IPS-15b (cell line): ENCODE data around the gene MGAT4A.
"Not testable (repeated sequence)": the region's sequence is repeated elsewhere in the genome, so short reads cannot be mapped to it uniquely, and the experiment has no call there.

Source experiments
- H3K27me3 ChIP-seq: one replicate; pipeline ENCODE4 v1.6.1; 2013; ENCODE audit warnings: low read length; ENCODE audit not compliant: control insufficient read depth, insufficient read depth
- H3K36me3 ChIP-seq: one replicate; pipeline ENCODE4 v1.6.1; 2013; ENCODE audit warnings: low read length; ENCODE audit not compliant: control insufficient read depth, insufficient read depth
- H3K4me1 ChIP-seq: one replicate; pipeline ENCODE4 v1.6.1; 2013; ENCODE audit warnings: mild to moderate bottlenecking, low read length; ENCODE audit not compliant: control insufficient read depth, insufficient read depth
- H3K4me3 ChIP-seq: one replicate; pipeline ENCODE4 v1.5.1; 2013; ENCODE audit warnings: low read depth, low read length
- H3K9ac ChIP-seq: one replicate; pipeline ENCODE4 v1.6.1; 2013; ENCODE audit warnings: low read depth, mild to moderate bottlenecking, low read length
- H3K9me3 ChIP-seq: one replicate; pipeline ENCODE4 v1.6.1; 2013; ENCODE audit warnings: mild to moderate bottlenecking, low read length; ENCODE audit not compliant: control insufficient read depth, insufficient read depth

Gene MGAT4A

DNA sequence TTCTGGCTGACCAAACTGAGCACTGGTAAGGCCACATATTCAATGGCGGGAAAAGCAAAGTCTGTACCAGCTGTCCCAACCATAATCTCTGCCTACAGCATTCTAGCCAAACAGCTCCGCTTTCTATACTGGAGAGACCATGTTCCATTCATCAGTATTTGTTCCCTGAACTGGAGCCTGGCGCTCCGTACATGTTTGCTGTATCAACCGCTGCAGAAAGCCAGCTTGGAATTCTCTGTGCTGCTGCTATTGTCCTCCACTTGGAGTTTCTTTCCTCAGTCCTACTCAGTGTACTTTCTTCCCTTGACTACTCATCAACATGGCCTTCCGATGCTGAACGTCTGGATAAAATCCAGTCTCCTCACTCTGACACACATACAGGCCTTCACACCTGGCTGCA is 124.5 kb downstream of the MGAT4A start:
- H3K4me3 ChIP-seq: no peak overlapping the region
- no peaks in the 10 kb centered on the region for H3K9me3 ChIP-seq
- H3K36me3 ChIP-seq: no peaks in the 10 kb centered on the region
- H3K27me3 ChIP-seq: no peaks in the 10 kb centered on the region
- H3K4me1 ChIP-seq: no peaks in the 10 kb centered on the region
- no peak overlapping the region for H3K9ac ChIP-seq

DNA sequence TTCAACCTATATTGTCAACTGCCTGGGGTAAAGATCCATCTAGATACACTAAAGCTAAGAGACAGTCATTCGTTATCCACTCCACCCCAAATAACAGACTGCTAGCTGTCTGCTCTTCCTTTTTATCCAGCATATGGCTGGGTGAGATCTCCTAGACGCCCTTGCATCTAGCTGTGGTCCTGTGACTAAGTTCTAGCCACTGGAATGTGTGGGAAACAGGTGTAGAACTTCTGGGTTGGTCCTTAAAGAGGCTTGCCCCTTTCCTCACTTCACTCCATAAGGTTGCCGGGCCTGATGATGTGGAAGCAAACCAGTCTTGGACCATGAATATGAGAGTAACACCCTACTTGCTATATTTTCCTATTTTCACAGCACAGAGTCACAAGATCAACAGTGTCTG is 125.9 kb downstream of the MGAT4A start:
- Histone ChIP-seq H3K36me3 (peaks cover 2% of the 10 kb centered on the region), H3K4me3 (no peak overlapping the region), H3K9ac (no peak overlapping the region), H3K4me1 (no peaks in the 10 kb centered on the region), H3K9me3 (no peaks in the 10 kb centered on the region), H3K27me3 (no peaks in the 10 kb centered on the region)

- Histone ChIP-seq H3K27me3 (no peaks in the 10 kb centered on the region), H3K9ac (no peak overlapping the region), H3K4me3 (no peak overlapping the region), H3K36me3 (peaks cover 2% of the 10 kb centered on the region), H3K9me3 (no peaks in the 10 kb centered on the region), H3K4me1 (no peaks in the 10 kb centered on the region)
Observed at GRCh38 chr2:98604547-98604946, 126.4 kb downstream of the MGAT4A start.

- Histone ChIP-seq H3K4me3 (no peak overlapping the region), H3K9ac (no peak overlapping the region), H3K4me1 (no peaks in the 10 kb centered on the region), H3K36me3 (peaks cover 2% of the 10 kb centered on the region), H3K27me3 (no peaks in the 10 kb centered on the region), H3K9me3 (no peaks in the 10 kb centered on the region)
Observed at GRCh38 chr2:98601532-98602132, 129.3 kb downstream of the MGAT4A start.

- no peak overlapping the region for H3K9ac ChIP-seq
- peaks cover 2% of the 10 kb centered on the region for H3K36me3 ChIP-seq
- H3K4me1 ChIP-seq: no peaks in the 10 kb centered on the region
Observed at GRCh38 chr2:98598781-98599428, 132.0 kb downstream of the MGAT4A start.

GRCh38 chr2:98594665-98595064 is 136.3 kb downstream of the MGAT4A start:
- H3K9ac ChIP-seq, H3K4me1 ChIP-seq, H3K9me3 ChIP-seq, H3K4me3 ChIP-seq, H3K27me3 ChIP-seq, H3K36me3 ChIP-seq: not testable (repeated sequence)

More at GRCh38 chr2:98598781-98599428, 132.0 kb downstream of the MGAT4A start:
- no peaks in the 10 kb centered on the region for H3K9me3 ChIP-seq
- H3K27me3 ChIP-seq: no peaks in the 10 kb centered on the region
- H3K4me3 ChIP-seq: no peak overlapping the region

GRCh38 chr2:98592565-98592964 is 138.4 kb downstream of the MGAT4A start:
- Histone ChIP-seq H3K4me3 (no peak overlapping the region), H3K27me3 (no peaks in the 10 kb centered on the region), H3K9ac (no peak overlapping the region), H3K4me1 (no peaks in the 10 kb centered on the region), H3K9me3 (no peaks in the 10 kb centered on the region), H3K36me3 (peaks cover 2% of the 10 kb centered on the region)

GRCh38 chr2:98589489-98589888 is 141.4 kb downstream of the MGAT4A start:
- peaks cover 5% of the 10 kb centered on the region for H3K36me3 ChIP-seq
- H3K4me1 ChIP-seq: no peaks in the 10 kb centered on the region
- H3K4me3 ChIP-seq: no peak overlapping the region
- no peak overlapping the region for H3K9ac ChIP-seq
- no peaks in the 10 kb centered on the region for H3K27me3 ChIP-seq
- H3K9me3 ChIP-seq: no peaks in the 10 kb centered on the region

DNA sequence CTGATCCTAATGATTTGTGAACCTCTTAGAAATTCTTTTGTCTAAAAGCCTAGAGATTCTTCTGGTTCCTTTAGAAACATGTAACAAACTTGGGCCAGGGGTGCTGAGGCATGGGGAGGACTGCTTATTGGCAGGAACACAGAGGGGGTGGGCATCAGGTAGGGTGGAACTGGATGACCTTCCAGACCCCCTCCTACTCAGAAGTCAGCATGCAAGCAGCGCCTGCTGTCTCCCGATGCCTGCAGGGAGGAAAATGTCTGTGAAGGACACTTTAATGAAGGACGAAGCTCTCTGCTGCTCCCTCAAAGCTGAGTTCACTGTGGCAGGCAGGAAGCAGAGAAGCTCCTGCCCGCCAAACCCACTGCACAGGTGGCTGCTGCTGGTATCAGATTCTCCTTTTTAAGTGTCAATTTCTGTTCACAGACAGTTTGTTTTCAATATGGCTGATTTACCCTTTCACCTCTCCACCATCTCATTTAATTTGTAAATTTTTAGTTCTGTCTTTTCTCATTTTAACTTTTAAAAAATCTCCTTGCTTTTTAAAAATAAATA is 142.0 kb downstream of the MGAT4A start:
- Histone ChIP-seq H3K36me3 (peaks cover 5% of the 10 kb centered on the region), H3K9ac (no peak overlapping the region), H3K27me3 (no peaks in the 10 kb centered on the region), H3K9me3 (no peaks in the 10 kb centered on the region), H3K4me1 (no peaks in the 10 kb centered on the region), H3K4me3 (no peak overlapping the region)

DNA sequence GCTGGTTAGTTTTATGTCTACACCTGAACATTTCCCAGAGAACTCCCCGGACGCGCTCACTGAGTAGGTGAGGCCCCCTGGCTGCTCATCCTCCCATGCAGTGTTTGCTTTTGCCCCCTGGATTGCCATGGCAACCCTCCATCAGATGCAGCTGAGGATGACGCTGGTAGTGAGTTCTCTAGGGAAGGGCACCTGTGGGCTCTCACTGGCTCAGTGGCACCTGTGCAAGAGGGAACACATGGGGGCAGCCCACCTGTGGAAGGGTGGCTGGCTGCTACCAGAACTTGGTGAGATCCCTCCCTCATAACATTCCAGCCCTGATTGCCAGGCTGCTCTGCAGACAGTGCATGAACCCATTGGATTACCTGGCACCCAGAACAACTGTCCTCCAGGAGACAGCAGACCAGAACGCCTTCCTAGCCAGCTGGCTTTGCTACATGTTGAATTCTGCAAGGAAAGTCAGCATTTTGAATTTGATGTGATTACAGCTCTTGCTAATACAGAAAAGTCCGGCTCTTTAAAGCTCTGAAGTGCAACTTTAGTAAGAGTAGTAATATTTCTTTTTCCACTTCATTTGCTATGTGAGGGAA is 144.3 kb downstream of the MGAT4A start:
- Histone ChIP-seq H3K36me3 (peaks cover 9% of the 10 kb centered on the region), H3K4me1 (no peaks in the 10 kb centered on the region), H3K27me3 (no peaks in the 10 kb centered on the region), H3K4me3 (no peak overlapping the region), H3K9ac (no peak overlapping the region), H3K9me3 (no peaks in the 10 kb centered on the region)

DNA sequence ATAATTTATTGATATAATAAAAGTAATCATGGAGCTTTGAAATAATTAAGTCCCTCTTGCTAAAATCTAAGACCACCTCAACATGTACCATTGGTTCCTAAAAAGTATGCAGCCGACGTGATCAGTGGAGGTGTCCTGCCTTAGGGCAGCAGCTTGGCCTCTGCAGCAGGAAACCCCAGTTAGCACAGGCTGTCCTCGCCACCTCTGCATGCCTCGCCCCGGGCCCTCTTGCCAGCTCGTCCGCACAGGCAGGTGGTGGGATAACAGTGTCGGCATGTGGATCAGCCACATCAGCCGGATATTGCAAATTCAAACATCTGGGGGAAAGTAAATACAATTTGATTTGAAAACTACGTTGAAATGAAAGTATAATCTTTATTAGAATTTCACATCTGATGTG is 145.5 kb downstream of the MGAT4A start:
- Histone ChIP-seq H3K36me3 (peaks cover 9% of the 10 kb centered on the region), H3K27me3 (no peaks in the 10 kb centered on the region), H3K4me3 (no peak overlapping the region), H3K4me1 (no peaks in the 10 kb centered on the region), H3K9ac (no peak overlapping the region), H3K9me3 (no peaks in the 10 kb centered on the region)
